K562 (cell line): ENCODE results near the gene AHSG. TPM values are rescaled to one million over a fixed set of nuclear protein-coding genes. Genes with fewer than 3 reads are reported as not detected.

Experiments
- ATAC-seq: fragments of 200-7000 bp; cut with Tn5 transposase; 3 replicates; pipeline ENCODE4 v1.9.1; 2020; ENCODE audit warnings: moderate library complexity
- BruUV-seq: library from RNA; stranded (reverse); fragments of 400-500 nt; replicated peaks from 2 replicates; lab custom pipeline; 2021; lab: Mats Ljungman, UMichigan
- CTCF ChIA-PET: fragments of 300-600 bp; formaldehyde crosslinking; extraction: SDS; loops from one replicate; lab custom pipeline; 2021; ENCODE audit warnings: low intra/inter-chr PET ratio; lab: Yijun Ruan, JAX
- POLR2A ChIA-PET: fragments of 300-600, 350-650 bp; sonication (Branson Sonifier 250); formaldehyde crosslinking; extraction: SDS; loops from one replicate; lab custom pipeline; 2021; ENCODE audit warnings: antibody characterized with exemption, inconsistent platforms; lab: Yijun Ruan, JAX
- DNase-seq, 4 experiments: peaks; one replicate each; pipeline versions ENCODE4 v3.0.0 to v3.0.0-alpha.2; 2011 to 2018; ENCODE audit warnings: low spot score in 3 of 4, mixed read lengths in 3 of 4; ENCODE audit errors: extremely low read depth in 1 of 4
- FAIRE-seq: peaks from 2 replicates; lab custom pipeline; 2011; peaks lifted over from hg19 to GRCh38; lab: Jason Lieb, UNC
- H2AFZ ChIP-seq: 2 replicates; pipeline ENCODE4 v1.6.0; 2011; ENCODE audit warnings: low read depth, low read length, control low read depth, inconsistent platforms
- H3K27ac ChIP-seq: fragments of 200-600 bp; 3 replicates; pipeline ENCODE4 v1.8.0; 2011; ENCODE audit warnings: low read depth, mild to moderate bottlenecking, control low read depth, inconsistent platforms, low read length, moderate library complexity, mixed read lengths; ENCODE audit errors: extremely low read depth
- H3K27me3 ChIP-seq, 2 experiments: fragments of 300-600 bp in 1 of 2; 2 replicates in 1 of 2; 3 replicates in 1 of 2; pipeline versions ENCODE4 v1.6.0 to v1.8.0; 2011; ENCODE audit warnings: inconsistent platforms in 2 of 2, low read length in 2 of 2, mild to moderate bottlenecking in 1 of 2, mixed read lengths in 1 of 2, moderate library complexity in 1 of 2; ENCODE audit not compliant: control insufficient read depth in 2 of 2, insufficient read depth in 2 of 2
- H3K36me3 ChIP-seq: fragments of 300-600 bp; 3 replicates; pipeline ENCODE4 v1.8.0; 2011; ENCODE audit warnings: mild to moderate bottlenecking, low read length, inconsistent platforms; ENCODE audit not compliant: control insufficient read depth, insufficient read depth
- H3K4me1 ChIP-seq, 2 experiments: fragments of 200-600 bp in 1 of 2; replicated peaks in 1 of 2; 2 replicates in 1 of 2; 3 replicates in 1 of 2; pipeline versions ENCODE4 v1.5.1 to v1.8.0; 2011; ENCODE audit warnings: inconsistent platforms in 2 of 2, low read length in 2 of 2, mild to moderate bottlenecking in 1 of 2, mixed read lengths in 1 of 2, moderate library complexity in 1 of 2; ENCODE audit not compliant: control insufficient read depth in 2 of 2, insufficient read depth in 2 of 2
- H3K4me2 ChIP-seq: 2 replicates; pipeline ENCODE4 v1.6.1; 2011; ENCODE audit warnings: low read length, control low read depth, inconsistent platforms, mixed read lengths; ENCODE audit not compliant: insufficient read depth
- H3K4me3 ChIP-seq: fragments of 200-600 bp; sonication (generic), shearing (Covaris generic); 2 replicates; pipeline ENCODE4 v1.5.1; 2016; ENCODE audit warnings: control low read depth, inconsistent platforms
- H3K79me2 ChIP-seq: fragments of 200-600 bp; 3 replicates; pipeline ENCODE4 v1.8.0; 2011; ENCODE audit warnings: low read length, inconsistent platforms; ENCODE audit not compliant: control insufficient read depth, insufficient read depth
- H3K9ac ChIP-seq, 2 experiments: 2 replicates each; pipeline versions ENCODE4 v1.6.0 to v1.6.1; 2011; ENCODE audit warnings: low read depth in 2 of 2, low read length in 2 of 2, control low read depth in 1 of 2, inconsistent platforms in 1 of 2, mild to moderate bottlenecking in 1 of 2, mixed read lengths in 1 of 2; ENCODE audit not compliant: insufficient read depth in 1 of 2
- H3K9me1 ChIP-seq: one replicate; pipeline ENCODE4 v1.6.0; 2011; ENCODE audit warnings: inconsistent platforms, mild to moderate bottlenecking, low read length, moderate library complexity; ENCODE audit not compliant: control insufficient read depth, insufficient read depth
- H3K9me3 ChIP-seq: replicated peaks from 2 replicates; pipeline ENCODE4 v1.5.1; 2011; ENCODE audit warnings: low read depth, low read length, inconsistent platforms; ENCODE audit not compliant: control insufficient read depth, insufficient read depth
- H4K20me1 ChIP-seq: replicated peaks from 2 replicates; pipeline ENCODE4 v1.6.1; 2011; ENCODE audit warnings: low read length, inconsistent platforms, mixed read lengths; ENCODE audit not compliant: control insufficient read depth, insufficient read depth
- BMI1 ChIP-seq: fragments of 150-350 bp; IDR thresholded peaks from 2 replicates; pipeline ENCODE4 v1.6.1; 2014; ENCODE audit warnings: low read length
- ESRRA ChIP-seq: fragments of 450-650 bp; IDR thresholded peaks from 2 replicates; pipeline ENCODE4 v1.6.1; 2014; ENCODE audit warnings: low read depth, mild to moderate bottlenecking, moderate library complexity, borderline replicate concordance
- FOXJ3 ChIP-seq: sonication (generic); formaldehyde crosslinking; IDR thresholded peaks from 2 replicates; pipeline ENCODE4 v1.4.0; 2020; ENCODE audit warnings: mild to moderate bottlenecking, missing genetic modification reagents
- NCOA2 ChIP-seq, 2 experiments: fragments of 450-650 bp; IDR thresholded peaks; 2 replicates each; pipeline ENCODE4 v1.6.1; 2018; ENCODE audit warnings: mild to moderate bottlenecking in 2 of 2, moderate library complexity in 1 of 2; ENCODE audit not compliant: partially characterized antibody in 2 of 2
- NR4A1 ChIP-seq, 2 experiments: fragments of 250-450 bp in 1 of 2; fragments of 450-650 bp in 1 of 2; sonication (Bioruptor Pico) in 1 of 2; IDR thresholded peaks; 2 replicates each; pipeline versions ENCODE4 v1.4.0 to v1.6.1; 2016 to 2020; ENCODE audit warnings: mild to moderate bottlenecking in 2 of 2, missing compliant biosample characterization in 1 of 2, missing genetic modification characterization in 1 of 2, moderate library complexity in 1 of 2
- PCBP2 ChIP-seq: fragments of 200-400 bp; formaldehyde crosslinking; IDR thresholded peaks from 2 replicates; pipeline ENCODE4 v1.6.1; 2018; ENCODE audit warnings: low read length, low read depth, mild to moderate bottlenecking, moderate library complexity; ENCODE audit not compliant: poor library complexity, severe bottlenecking
- SMAD4 ChIP-seq: fragments of 250-450 bp; sonication (Bioruptor Pico); conservative IDR thresholded peaks from 2 replicates; pipeline ENCODE4 v1.8.0; 2021; ENCODE audit warnings: inconsistent platforms, mild to moderate bottlenecking, moderate library complexity
- ZBED1 ChIP-seq: IDR thresholded peaks from 2 replicates; pipeline ENCODE4 v1.6.1; 2014
- ZFP1 ChIP-seq: fragments of 450-650 bp; formaldehyde crosslinking; IDR thresholded peaks from 2 replicates; pipeline ENCODE4 v1.4.0; 2020; ENCODE audit warnings: mild to moderate bottlenecking, mixed read lengths
- ZNF584 ChIP-seq: fragments of 200-800 bp; sonication (Bioruptor generic); IDR thresholded peaks from 2 replicates; pipeline ENCODE4 v1.6.1; 2016; ENCODE audit warnings: low read depth, mild to moderate bottlenecking, missing genetic modification characterization, missing compliant biosample characterization
- WGBS: fragments of 100-300 bp; shearing (Covaris generic); methylation state at CpG from one replicate; pipeline ENCODE4 v1.1.6; 2016; ENCODE audit warnings: low coverage, mixed read lengths; ENCODE audit not compliant: insufficient coverage; ENCODE audit errors: missing lambda C conversion rate; 5-methylcytosine and 5-hydroxymethylcytosine counted together
- in situ Hi-C: fragments of 300-500 bp; cut with MboI; formaldehyde crosslinking; loops from 4 replicates; pipeline ENCODE4 v1.15.0; 2018; ENCODE audit warnings: inconsistent platforms, mixed read lengths
- intact Hi-C: fragments of 100-400 bp; cut with micrococcal nuclease; formaldehyde crosslinking; loops from 2 replicates; pipeline ENCODE4 v1.14.2; 2022
- polyA plus RNA-seq, 8 experiments: library from polyadenylated mRNA; depleted of rRNA in 4 of 8; stranded (reverse) in 5 of 8; unstranded in 3 of 8; fragments of >200 nt; fragmentation: Nextera tagmentation in 2 of 8; fragmentation: Illumina TruSeq in 1 of 8; extraction: Ambion mirVana in 2 of 8; extraction: Trizol in 1 of 8; gene quantifications; 2 replicates each; pipeline versions ENCODE4 v1.2.1 to v1.2.3, GENCODE V29; 2011 to 2014; ENCODE audit warnings: inconsistent platforms in 1 of 8, missing spikeins in 1 of 8
- total RNA-seq, 7 experiments: library from RNA; depleted of rRNA in 6 of 7; stranded (reverse); fragments of >200 nt in 6 of 7; fragmentation: Illumina TruSeq in 2 of 7; extraction: Trizol in 2 of 7; gene quantifications; 2 replicates each; pipeline versions ENCODE4 v1.2.1 to v1.2.3, GENCODE V29; 2011 to 2021; ENCODE audit warnings: low replicate concordance in 1 of 7
- TF ChIP-seq, protein P1 (sequence below): sonication (generic); formaldehyde crosslinking; IDR thresholded peaks from 2 replicates; pipeline ENCODE4 v1.8.0; 2023; ENCODE audit warnings: mild to moderate bottlenecking, missing genetic modification reagents
- TF ChIP-seq, protein P2 (sequence below): fragments of 250-450 bp; sonication (Bioruptor Pico); IDR thresholded peaks from 2 replicates; pipeline ENCODE4 v1.5.0; 2021

The AHSG gene
- total and polyA plus RNA-seq, 9 of the 15 experiments (the other 6 are each of a cell fraction or from before 2014, with no cell fraction given): 0.69 TPM; not detected in 8

DNA sequence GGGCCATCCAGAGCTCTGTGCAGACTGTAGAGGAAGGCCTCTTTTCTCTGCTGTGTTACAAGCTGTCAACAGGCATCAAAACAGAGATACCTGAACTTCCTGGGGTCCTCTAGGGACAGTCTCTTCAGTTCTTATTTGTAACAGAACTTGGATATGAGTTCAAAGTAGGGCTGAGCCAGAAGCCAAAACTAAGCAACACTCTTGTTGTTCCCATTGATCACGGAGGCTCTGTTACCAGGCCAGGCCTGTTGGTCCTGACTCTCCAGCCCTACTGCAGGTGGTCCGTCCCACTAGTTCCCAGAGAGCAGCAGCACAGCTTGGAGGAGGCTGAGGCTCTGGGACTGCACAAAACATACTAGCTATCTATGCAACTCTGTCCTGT is 13.1 kb upstream of the AHSG start:
- Histone ChIP-seq H3K27me3 (no peaks in the 10 kb centered on the region), H3K9me1 (no peaks in the 10 kb centered on the region), H3K27ac (no peak overlapping the region), H2AFZ (no peak overlapping the region), H4K20me1 (no peaks in the 10 kb centered on the region), H3K4me1 (peaks cover 6 to 14% of the 10 kb centered on the region in 2 experiments), H3K79me2 (no peaks in the 10 kb centered on the region), H3K9me3 (no peaks in the 10 kb centered on the region), H3K36me3 (no peaks in the 10 kb centered on the region), H3K4me3 (no peak overlapping the region), H3K9ac (no peak overlapping the region), H3K4me2 (no peak overlapping the region)
- TF ChIP-seq SMAD4 (CRISPR knock-in tag) (0 out of 2 replicates have a peak, but pooled peaks have one; percentile 2), FOXJ3 (no peak), ZBED1 (no peak), ZFP1 (CRISPR knock-in tag) (no peak), NCOA2 (IDR thresholded peaks at IDR 0.05; ENCODE audit: partially characterized antibody in 2 of 2) (no peak), NR4A1 (CRISPR knock-in tag; IDR thresholded peaks at IDR 0.05) (no peak), NR4A1 (tag; IDR thresholded peaks at IDR 0.05) (0 out of 2 replicates have a peak, but pooled peaks have one; percentile 2), ESRRA (no peak), ZNF584 (CRISPR knock-in tag) (0 out of 2 replicates have a peak, but pooled peaks have one; percentile 3), PCBP2 (no peak), BMI1 (no peak)
- TF ChIP-seq, protein P1, sequence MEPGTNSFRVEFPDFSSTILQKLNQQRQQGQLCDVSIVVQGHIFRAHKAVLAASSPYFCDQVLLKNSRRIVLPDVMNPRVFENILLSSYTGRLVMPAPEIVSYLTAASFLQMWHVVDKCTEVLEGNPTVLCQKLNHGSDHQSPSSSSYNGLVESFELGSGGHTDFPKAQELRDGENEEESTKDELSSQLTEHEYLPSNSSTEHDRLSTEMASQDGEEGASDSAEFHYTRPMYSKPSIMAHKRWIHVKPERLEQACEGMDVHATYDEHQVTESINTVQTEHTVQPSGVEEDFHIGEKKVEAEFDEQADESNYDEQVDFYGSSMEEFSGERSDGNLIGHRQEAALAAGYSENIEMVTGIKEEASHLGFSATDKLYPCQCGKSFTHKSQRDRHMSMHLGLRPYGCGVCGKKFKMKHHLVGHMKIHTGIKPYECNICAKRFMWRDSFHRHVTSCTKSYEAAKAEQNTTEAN (CRISPR knock-in tag): no peak
- TF ChIP-seq, protein P2, sequence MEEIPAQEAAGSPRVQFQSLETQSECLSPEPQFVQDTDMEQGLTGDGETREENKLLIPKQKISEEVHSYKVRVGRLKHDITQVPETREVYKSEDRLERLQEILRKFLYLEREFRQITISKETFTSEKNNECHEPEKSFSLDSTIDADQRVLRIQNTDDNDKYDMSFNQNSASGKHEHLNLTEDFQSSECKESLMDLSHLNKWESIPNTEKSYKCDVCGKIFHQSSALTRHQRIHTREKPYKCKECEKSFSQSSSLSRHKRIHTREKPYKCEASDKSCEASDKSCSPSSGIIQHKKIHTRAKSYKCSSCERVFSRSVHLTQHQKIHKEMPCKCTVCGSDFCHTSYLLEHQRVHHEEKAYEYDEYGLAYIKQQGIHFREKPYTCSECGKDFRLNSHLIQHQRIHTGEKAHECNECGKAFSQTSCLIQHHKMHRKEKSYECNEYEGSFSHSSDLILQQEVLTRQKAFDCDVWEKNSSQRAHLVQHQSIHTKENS: no peak
- ChIA-PET POLR2A (interaction anchor here (0.8 to 1.0 kb wide), 3 partner anchors 10 to 185 kb away, joined by 3 read pairs; no protein-coding TSS in a partner anchor), CTCF (no interaction called here)
- FAIRE-seq (no peak), ATAC-seq (peak; percentile 15), DNase-seq (no peak)
- BruUV-seq: no TSS peak
- WGBS: 68% methylated on average over 2 of the region's 2 CpGs
- in situ Hi-C loops: no loop called here
- intact Hi-C loops: no loop called here
